ENCODE data around the gene CMPK1. TPM values are rescaled to one million over a fixed set of nuclear protein-coding genes. Genes with fewer than 3 reads are reported as not detected.
"Not testable (repeated sequence)": the region's sequence is repeated elsewhere in the genome, so short reads cannot be mapped to it uniquely, and the experiment has no call there.

Gene CMPK1, protein sequence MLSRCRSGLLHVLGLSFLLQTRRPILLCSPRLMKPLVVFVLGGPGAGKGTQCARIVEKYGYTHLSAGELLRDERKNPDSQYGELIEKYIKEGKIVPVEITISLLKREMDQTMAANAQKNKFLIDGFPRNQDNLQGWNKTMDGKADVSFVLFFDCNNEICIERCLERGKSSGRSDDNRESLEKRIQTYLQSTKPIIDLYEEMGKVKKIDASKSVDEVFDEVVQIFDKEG
- total RNA-seq = 48.5 TPM

DNA sequence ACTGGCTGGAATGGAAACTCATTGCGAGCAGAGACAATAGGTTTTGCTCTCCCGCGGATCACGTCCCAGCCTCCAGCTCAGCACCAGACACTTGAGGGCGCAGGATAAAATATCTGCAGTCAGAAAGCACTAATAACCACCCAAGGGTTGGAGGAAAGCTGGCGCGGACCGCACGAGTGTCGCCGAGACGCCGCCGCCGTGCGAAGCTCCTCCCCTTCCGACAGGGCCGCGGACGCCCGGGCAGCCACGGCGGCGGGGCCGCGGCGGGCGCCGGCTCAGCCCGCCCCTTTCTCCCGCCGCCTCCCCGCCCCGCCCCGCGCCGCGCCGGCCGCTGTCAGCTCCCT is at the start of gene CMPK1:
TSS of gene CMPK1 (plus strand) at position 213 of the 344 bp plus-strand sequence. CDS start 156 bp downstream, outside the sequence.
- peak within 1 kb of the TSS; percentile 83 to 94 (median 88) for H3K4me3 ChIP-seq (ENCODE audit: low read length in 3 of 3)
- no peaks in the 10 kb centered on the region for H3K27me3 ChIP-seq (ENCODE audit: control insufficient read depth in 3 of 3, insufficient read depth in 3 of 3, low read length in 3 of 3)
- no peaks in the 10 kb centered on the region for H3K9me3 ChIP-seq (ENCODE audit: control insufficient read depth in 3 of 3, low read length in 3 of 3)
- peaks cover 19 to 39% (median 26%) of the 10 kb centered on the region in 3 donors for H3K4me1 ChIP-seq (ENCODE audit: control insufficient read depth in 3 of 3, insufficient read depth in 3 of 3, low read length in 3 of 3)
- peak within 1 kb of the TSS; percentile 95 for H3K27ac ChIP-seq (ENCODE audit: low read depth, low read length)
- no peaks in the 10 kb centered on the region for H3K36me3 ChIP-seq (ENCODE audit: control insufficient read depth in 3 of 3, insufficient read depth in 3 of 3, low read length in 3 of 3)
- H3K9ac ChIP-seq (ENCODE audit: low read depth in 1 of 3, low read length in 3 of 3) = peak within 1 kb of the TSS; percentile 93 to 99 (median 98)

DNA sequence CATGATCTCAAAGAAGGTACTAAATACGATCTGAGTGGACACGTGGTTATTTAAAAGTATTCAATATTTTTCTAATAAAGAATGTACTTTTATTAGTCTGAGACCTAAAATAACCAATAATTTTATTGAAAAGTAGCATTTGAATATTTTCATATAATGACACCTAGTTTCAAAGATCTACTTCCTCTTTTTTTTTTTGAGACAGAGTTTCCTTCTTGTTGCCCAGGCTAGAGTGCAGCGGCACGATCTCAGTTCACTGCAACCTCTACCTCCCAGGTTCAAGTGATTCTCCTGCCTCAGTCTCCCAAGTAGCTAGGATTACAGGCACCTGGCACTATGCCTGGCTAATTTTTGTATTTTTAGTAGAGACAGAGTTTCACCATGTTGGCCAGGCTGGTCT is 45.5 kb upstream of the CMPK1 start:
- not testable (repeated sequence) for H3K36me3 ChIP-seq (ENCODE audit: control insufficient read depth in 3 of 3, insufficient read depth in 3 of 3, low read length in 3 of 3); H3K27me3 ChIP-seq (ENCODE audit: control insufficient read depth in 3 of 3, insufficient read depth in 3 of 3, low read length in 3 of 3); H3K4me1 ChIP-seq (ENCODE audit: control insufficient read depth in 3 of 3, insufficient read depth in 3 of 3, low read length in 3 of 3); H3K9ac ChIP-seq (ENCODE audit: low read depth in 1 of 3, low read length in 3 of 3); H3K9me3 ChIP-seq (ENCODE audit: control insufficient read depth in 3 of 3, low read length in 3 of 3); H3K4me3 ChIP-seq (ENCODE audit: low read length in 3 of 3); H3K27ac ChIP-seq (ENCODE audit: low read depth, low read length)

DNA sequence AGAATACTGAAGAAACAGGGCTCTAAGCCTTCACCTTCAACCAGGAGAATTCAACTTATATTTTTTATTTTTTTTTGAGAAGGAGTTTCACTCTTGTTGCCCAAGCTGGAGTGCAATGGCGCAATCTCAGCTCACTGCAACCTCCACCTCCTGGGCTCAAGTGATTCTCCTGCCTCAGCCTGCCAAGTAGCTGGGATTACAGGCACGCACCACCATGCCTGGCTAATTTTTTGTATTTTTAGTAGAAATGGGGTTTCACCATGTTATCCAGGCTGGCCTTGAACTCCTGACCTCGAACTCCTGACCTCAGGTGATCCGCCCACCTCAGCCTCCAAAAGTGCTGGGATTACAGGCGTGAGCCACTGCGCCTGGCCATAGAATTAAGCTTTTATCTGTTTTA is 38.7 kb upstream of the CMPK1 start:
- H3K9ac ChIP-seq (ENCODE audit: low read depth in 1 of 3, low read length in 3 of 3); H3K9me3 ChIP-seq (ENCODE audit: control insufficient read depth in 3 of 3, low read length in 3 of 3); H3K27me3 ChIP-seq (ENCODE audit: control insufficient read depth in 3 of 3, insufficient read depth in 3 of 3, low read length in 3 of 3); H3K4me1 ChIP-seq (ENCODE audit: control insufficient read depth in 3 of 3, insufficient read depth in 3 of 3, low read length in 3 of 3); H3K36me3 ChIP-seq (ENCODE audit: control insufficient read depth in 3 of 3, insufficient read depth in 3 of 3, low read length in 3 of 3); H3K4me3 ChIP-seq (ENCODE audit: low read length in 3 of 3); H3K27ac ChIP-seq (ENCODE audit: low read depth, low read length): not testable (repeated sequence)

DNA sequence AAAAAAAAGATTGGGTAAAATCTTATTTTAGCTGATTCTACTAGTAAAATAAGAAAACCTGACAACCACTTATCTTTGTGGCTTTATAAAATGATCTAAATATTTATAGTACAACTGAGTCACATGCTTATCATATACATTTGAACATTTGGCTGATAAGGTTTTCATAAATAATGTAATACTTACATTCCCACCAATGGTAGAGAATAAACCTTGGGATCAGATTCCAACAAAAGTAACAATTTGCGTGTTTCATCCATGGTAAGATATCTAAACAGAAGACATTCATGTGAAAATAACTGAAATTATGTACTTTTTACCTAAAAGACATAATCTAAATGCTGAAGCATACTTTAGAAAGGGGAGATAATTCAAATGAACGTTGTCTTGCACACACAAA is 38.0 kb upstream of the CMPK1 start:
- Histone ChIP-seq H3K4me3 (ENCODE audit: low read length in 3 of 3) (no peak overlapping the region), H3K9ac (ENCODE audit: low read depth in 1 of 3, low read length in 3 of 3) (no peak overlapping the region), H3K36me3 (ENCODE audit: control insufficient read depth in 3 of 3, insufficient read depth in 3 of 3, low read length in 3 of 3) (no peaks in the 10 kb centered on the region), H3K4me1 (ENCODE audit: control insufficient read depth in 3 of 3, insufficient read depth in 3 of 3, low read length in 3 of 3) (peaks cover 0 to 3% (median 2%) of the 10 kb centered on the region in 3 donors), H3K27ac (ENCODE audit: low read depth, low read length) (no peak overlapping the region), H3K27me3 (ENCODE audit: control insufficient read depth in 3 of 3, insufficient read depth in 3 of 3, low read length in 3 of 3) (no peaks in the 10 kb centered on the region), H3K9me3 (ENCODE audit: control insufficient read depth in 3 of 3, low read length in 3 of 3) (no peaks in the 10 kb centered on the region)

DNA sequence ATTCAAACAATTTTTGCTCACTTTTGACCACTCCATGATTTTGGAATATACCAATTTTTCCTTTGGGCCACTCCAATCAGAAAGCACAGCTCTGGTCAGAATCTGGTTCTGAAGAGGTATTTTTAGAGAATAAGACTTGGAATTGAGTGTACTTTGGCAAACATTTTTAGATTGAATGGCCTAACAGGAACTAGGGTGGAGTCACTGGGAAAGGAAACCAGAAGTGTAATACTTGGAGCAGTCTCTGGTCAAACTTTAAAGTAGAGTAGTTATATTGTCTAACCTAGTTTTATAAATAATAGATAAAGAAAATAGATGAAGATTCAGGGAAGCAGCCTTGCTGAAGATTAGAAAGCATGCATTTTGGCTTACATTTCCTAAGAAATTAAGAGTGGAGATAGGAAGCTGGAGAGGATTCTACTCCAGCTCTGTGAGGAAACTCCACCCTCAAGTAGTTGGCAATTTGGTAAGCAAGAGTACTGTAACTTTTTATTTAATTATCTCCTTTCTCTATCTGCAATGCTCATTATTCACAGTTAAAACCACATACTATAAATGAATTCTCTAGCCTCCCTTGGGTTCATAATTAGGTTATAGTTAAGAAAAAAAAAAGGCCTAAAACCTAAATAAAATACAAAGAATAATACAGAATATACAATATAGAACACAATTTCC is 35.4 kb upstream of the CMPK1 start:
- H3K9ac ChIP-seq (ENCODE audit: low read depth in 1 of 3, low read length in 3 of 3) = no peak overlapping the region
- H3K27ac ChIP-seq (ENCODE audit: low read depth, low read length) = no peak overlapping the region
- peaks cover 0 to 3% (median 2%) of the 10 kb centered on the region in 3 donors for H3K4me1 ChIP-seq (ENCODE audit: control insufficient read depth in 3 of 3, insufficient read depth in 3 of 3, low read length in 3 of 3)
- no peaks in the 10 kb centered on the region for H3K36me3 ChIP-seq (ENCODE audit: control insufficient read depth in 3 of 3, insufficient read depth in 3 of 3, low read length in 3 of 3)
- no peak overlapping the region for H3K4me3 ChIP-seq (ENCODE audit: low read length in 3 of 3)
- H3K9me3 ChIP-seq (ENCODE audit: control insufficient read depth in 3 of 3, low read length in 3 of 3) = no peaks in the 10 kb centered on the region
- H3K27me3 ChIP-seq (ENCODE audit: control insufficient read depth in 3 of 3, insufficient read depth in 3 of 3, low read length in 3 of 3) = no peaks in the 10 kb centered on the region

DNA sequence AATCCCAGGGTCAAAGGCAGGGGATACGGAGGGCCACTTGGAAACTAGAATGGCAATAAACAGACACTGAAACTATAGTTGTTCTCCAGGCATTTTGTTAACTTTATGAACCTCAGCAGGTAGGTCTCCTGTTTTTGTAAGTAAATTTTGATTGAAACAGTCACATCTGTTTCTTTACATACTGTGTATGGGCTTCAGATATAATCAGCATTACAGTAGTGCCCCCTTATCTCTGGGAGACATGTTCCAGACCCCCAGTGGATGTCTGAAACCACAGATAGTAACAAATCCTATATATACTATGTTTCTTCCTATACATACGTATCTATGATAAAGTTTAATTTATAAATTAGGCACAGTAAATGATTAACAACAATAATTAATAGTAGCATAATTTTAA is 31.1 kb upstream of the CMPK1 start:
- H3K27me3 ChIP-seq (ENCODE audit: control insufficient read depth in 3 of 3, insufficient read depth in 3 of 3, low read length in 3 of 3) = no peaks in the 10 kb centered on the region
- no peaks in the 10 kb centered on the region for H3K36me3 ChIP-seq (ENCODE audit: control insufficient read depth in 3 of 3, insufficient read depth in 3 of 3, low read length in 3 of 3)
- no peaks in the 10 kb centered on the region for H3K9me3 ChIP-seq (ENCODE audit: control insufficient read depth in 3 of 3, low read length in 3 of 3)
- H3K4me1 ChIP-seq (ENCODE audit: control insufficient read depth in 3 of 3, insufficient read depth in 3 of 3, low read length in 3 of 3) = peaks cover 0 to 3% (median under 1%) of the 10 kb centered on the region in 3 donors
- no peak overlapping the region for H3K4me3 ChIP-seq (ENCODE audit: low read length in 3 of 3)
- H3K27ac ChIP-seq (ENCODE audit: low read depth, low read length) = no peak overlapping the region
- no peak overlapping the region for H3K9ac ChIP-seq (ENCODE audit: low read depth in 1 of 3, low read length in 3 of 3)

DNA sequence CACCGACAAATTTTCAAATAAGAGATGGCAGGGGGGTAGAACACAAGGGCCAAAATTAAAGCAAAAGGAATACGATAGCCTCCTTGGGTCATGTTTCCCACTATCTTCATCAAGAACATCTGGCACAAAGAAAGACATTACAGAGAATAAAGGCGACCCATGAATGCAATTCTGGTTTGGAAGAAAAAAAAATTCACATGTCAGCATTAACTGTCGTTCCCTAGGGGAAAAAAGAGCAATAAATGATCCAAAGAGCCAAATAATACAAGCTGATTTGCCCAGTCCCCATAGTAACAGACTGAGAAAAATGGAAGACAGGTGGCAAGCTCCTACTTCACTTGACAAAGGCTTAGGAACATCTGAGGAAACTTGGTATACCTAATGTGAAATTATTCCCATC is 24.2 kb upstream of the CMPK1 start:
- Histone ChIP-seq H3K4me1 (ENCODE audit: control insufficient read depth in 3 of 3, insufficient read depth in 3 of 3, low read length in 3 of 3) (peaks cover 6 to 8% (median 7%) of the 10 kb centered on the region in 3 donors), H3K27me3 (ENCODE audit: control insufficient read depth in 3 of 3, insufficient read depth in 3 of 3, low read length in 3 of 3) (no peaks in the 10 kb centered on the region), H3K9me3 (ENCODE audit: control insufficient read depth in 3 of 3, low read length in 3 of 3) (no peaks in the 10 kb centered on the region), H3K4me3 (ENCODE audit: low read length in 3 of 3) (no peak overlapping the region), H3K36me3 (ENCODE audit: control insufficient read depth in 3 of 3, insufficient read depth in 3 of 3, low read length in 3 of 3) (no peaks in the 10 kb centered on the region), H3K9ac (ENCODE audit: low read depth in 1 of 3, low read length in 3 of 3) (no peak overlapping the region), H3K27ac (ENCODE audit: low read depth, low read length) (no peak overlapping the region)

DNA sequence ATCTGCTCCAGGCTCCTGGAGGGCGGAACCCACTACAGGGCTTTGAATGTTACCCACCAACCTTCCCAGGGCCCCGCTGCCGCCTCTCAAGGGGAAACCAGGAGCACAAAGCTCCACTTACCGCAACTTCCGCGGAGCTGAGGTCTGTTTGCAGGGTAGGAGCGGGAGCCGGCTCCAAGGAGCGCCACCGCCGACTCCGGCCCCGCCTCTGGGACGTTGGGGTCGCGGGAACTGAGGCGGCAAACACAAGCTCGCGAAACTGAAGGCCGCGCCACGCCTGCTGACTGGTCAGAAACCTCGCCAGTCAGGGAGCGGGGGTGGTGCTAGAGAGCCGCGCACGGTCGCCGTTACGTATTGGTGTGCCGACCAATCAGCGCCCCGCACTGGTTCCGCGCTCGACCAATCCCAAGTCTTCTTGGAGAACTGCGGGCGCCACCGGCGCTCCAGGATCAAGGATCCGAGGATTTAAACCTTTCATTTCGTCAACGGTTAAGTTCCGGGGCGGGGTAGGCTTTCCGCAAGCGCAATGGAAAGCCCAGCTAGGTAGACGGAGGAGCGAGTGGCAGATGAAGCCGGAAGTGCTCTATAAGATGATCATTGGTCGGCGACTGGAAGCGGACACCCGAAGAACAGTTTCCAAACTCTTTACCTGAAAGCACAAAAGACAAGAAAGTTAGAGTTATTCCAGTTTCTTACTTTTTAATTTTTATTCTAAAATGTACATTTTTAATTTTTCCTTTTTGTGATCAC is 19.5 kb upstream of the CMPK1 start, which contains the start of gene STIL:
TSS of gene STIL (minus strand) at position 233 of the 750 bp plus-strand sequence. CDS start 3,828 bp downstream, outside the sequence.
- Histone ChIP-seq H3K9me3 (ENCODE audit: control insufficient read depth in 3 of 3, low read length in 3 of 3) (no peaks in the 10 kb centered on the region), H3K36me3 (ENCODE audit: control insufficient read depth in 3 of 3, insufficient read depth in 3 of 3, low read length in 3 of 3) (no peaks in the 10 kb centered on the region), H3K27ac (ENCODE audit: low read depth, low read length) (peak within 1 kb of the TSS; percentile 58), H3K4me3 (ENCODE audit: low read length in 3 of 3) (peak within 1 kb of the TSS; percentile 85 to 90 (median 89)), H3K4me1 (ENCODE audit: control insufficient read depth in 3 of 3, insufficient read depth in 3 of 3, low read length in 3 of 3) (peaks cover 6 to 8% (median 7%) of the 10 kb centered on the region in 3 donors), H3K27me3 (ENCODE audit: control insufficient read depth in 3 of 3, insufficient read depth in 3 of 3, low read length in 3 of 3) (no peaks in the 10 kb centered on the region), H3K9ac (ENCODE audit: low read depth in 1 of 3, low read length in 3 of 3) (peak within 1 kb of the TSS; percentile 73 to 81 (median 80))

DNA sequence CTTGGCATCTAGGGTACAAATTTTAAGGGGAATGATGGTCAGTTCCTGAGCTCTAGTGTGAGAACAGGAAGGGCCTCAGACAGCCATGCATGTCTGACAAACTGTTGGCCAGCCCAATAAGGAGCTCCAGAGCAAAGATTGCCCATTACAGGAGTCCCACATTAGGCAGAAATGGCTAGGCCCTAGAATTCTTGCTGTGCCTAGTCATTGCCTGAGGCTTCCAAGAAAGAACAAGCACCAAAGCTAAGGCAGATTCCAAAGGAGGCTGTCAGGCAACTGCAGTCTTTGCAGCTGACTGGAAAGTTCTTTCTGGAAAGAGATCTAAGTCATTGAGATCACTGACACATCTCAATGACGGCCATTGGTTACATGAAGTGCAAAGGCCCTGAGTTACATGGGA is 15.7 kb upstream of the CMPK1 start:
- Histone ChIP-seq H3K9me3 (ENCODE audit: control insufficient read depth in 3 of 3, low read length in 3 of 3) (no peaks in the 10 kb centered on the region), H3K36me3 (ENCODE audit: control insufficient read depth in 3 of 3, insufficient read depth in 3 of 3, low read length in 3 of 3) (no peaks in the 10 kb centered on the region)

DNA sequence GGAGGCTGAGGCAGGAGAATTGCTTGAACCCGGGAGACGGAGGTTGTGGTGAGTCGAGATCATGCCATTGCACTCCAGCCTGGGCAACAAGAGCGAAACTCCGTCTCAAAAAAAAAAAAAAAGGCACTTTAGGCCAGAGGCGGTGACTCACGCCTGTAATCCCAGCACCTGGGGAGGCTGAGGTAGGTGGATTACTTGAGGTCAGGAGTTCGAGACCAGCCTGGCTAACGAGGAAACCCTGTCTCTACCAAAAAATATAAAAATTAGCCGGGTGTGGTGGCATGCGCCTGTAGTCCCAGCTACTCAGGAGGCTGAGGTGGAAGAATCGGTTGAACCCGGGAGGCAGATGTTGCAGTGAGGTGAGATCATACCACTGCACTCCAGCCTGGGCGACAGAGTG is 13.6 kb upstream of the CMPK1 start:
- not testable (repeated sequence) for H3K36me3 ChIP-seq (ENCODE audit: control insufficient read depth in 3 of 3, insufficient read depth in 3 of 3, low read length in 3 of 3); H3K4me3 ChIP-seq (ENCODE audit: low read length in 3 of 3); H3K27me3 ChIP-seq (ENCODE audit: control insufficient read depth in 3 of 3, insufficient read depth in 3 of 3, low read length in 3 of 3); H3K9me3 ChIP-seq (ENCODE audit: control insufficient read depth in 3 of 3, low read length in 3 of 3); H3K9ac ChIP-seq (ENCODE audit: low read depth in 1 of 3, low read length in 3 of 3); H3K4me1 ChIP-seq (ENCODE audit: control insufficient read depth in 3 of 3, insufficient read depth in 3 of 3, low read length in 3 of 3); H3K27ac ChIP-seq (ENCODE audit: low read depth, low read length)

More for the DNA sequence above, 15.7 kb upstream of the CMPK1 start:
- Histone ChIP-seq H3K9ac (ENCODE audit: low read depth in 1 of 3, low read length in 3 of 3) (no peak overlapping the region), H3K4me1 (ENCODE audit: control insufficient read depth in 3 of 3, insufficient read depth in 3 of 3, low read length in 3 of 3) (peaks cover 6 to 8% (median 7%) of the 10 kb centered on the region in 3 donors), H3K27ac (ENCODE audit: low read depth, low read length) (no peak overlapping the region), H3K4me3 (ENCODE audit: low read length in 3 of 3) (no peak overlapping the region), H3K27me3 (ENCODE audit: control insufficient read depth in 3 of 3, insufficient read depth in 3 of 3, low read length in 3 of 3) (no peaks in the 10 kb centered on the region)
